ENCODE measurements around the gene RPS6KA6.

- no peak for TF ChIP-seq CTCF (IDR thresholded peaks at IDR 0.05)
- no peak for TF ChIP-seq POLR2A (IDR thresholded peaks at IDR 0.05)
- TF ChIP-seq POLR2AphosphoS5 (IDR thresholded peaks at IDR 0.05; ENCODE audit: insufficient read depth in 1 of 2, low read depth in 1 of 2): no peak
These were observed 88.9 kb downstream of the RPS6KA6 start for GRCh38 chrX:84099120-84099519.
